ENCODE results near the gene RPL23. TPM values are rescaled to one million over a fixed set of nuclear protein-coding genes. Genes with fewer than 3 reads are reported as not detected.

RPL23 gene
- total and polyA plus RNA-seq, 9 of the 15 experiments (the other 6 are each of a cell fraction or from before 2014, with no cell fraction given), result 1,745 to 3,667 (median 3,096) TPM

- TF ChIP-seq E2F4 (CRISPR knock-in tag; IDR thresholded peaks at IDR 0.05; ENCODE audit: low read depth) (no peak), ZNF518B (CRISPR knock-in tag; IDR thresholded peaks at IDR 0.05) (no peak), ARID4B (CRISPR knock-in tag; IDR thresholded peaks at IDR 0.05) (no peak), BRCA1 (IDR thresholded peaks at IDR 0.05) (no peak), BRCA1 (CRISPR knock-in tag; IDR thresholded peaks at IDR 0.05) (no peak), ZNF143 (CRISPR knock-in tag; IDR thresholded peaks at IDR 0.05) (no peak), ARID3A (IDR thresholded peaks at IDR 0.05; ENCODE audit: borderline replicate concordance, low read depth, low read length) (no peak), NCOA4 (IDR thresholded peaks at IDR 0.05; ENCODE audit: partially characterized antibody) (no peak), E4F1 (CRISPR knock-in tag; IDR thresholded peaks at IDR 0.05; ENCODE audit: borderline replicate concordance) (no peak), NONO (IDR thresholded peaks at IDR 0.05; ENCODE audit: low read depth in 2 of 2, low read length in 1 of 2) (peak; percentile 65 to 89; a peak in 3 of 4 replicates), ZNF436 (CRISPR knock-in tag; IDR thresholded peaks at IDR 0.05) (peak; percentile 54; the same call in 1 of the 2 replicates), KHSRP (IDR thresholded peaks at IDR 0.05) (no peak)
These were observed 16.2 kb upstream of the RPL23 start, which contains the start of gene LASP1 (continued) for GRCh38 chr17:38869526-38870258.
